Adrenal gland (tissue), 5 donors: Measurements from ENCODE around the gene FLACC1.
"Not testable (repeated sequence)": the region's sequence is repeated elsewhere in the genome, so short reads cannot be mapped to it uniquely, and the experiment has no call there.

Source experiments
- POLR2A ChIP-seq, 2 donors: fragments of 450-650 bp; IDR thresholded peaks; one replicate each; pipeline ENCODE4 v1.6.1; 2017; ENCODE audit warnings: antibody characterized with exemption in 2 of 2, mild to moderate bottlenecking in 2 of 2, moderate library complexity in 1 of 2
- TF ChIP-seq, protein P1 (sequence below), 6 experiments: fragments of 450-650 bp in 4 of 6; fragments of 200-600 bp in 2 of 6; sonication (generic) in 1 of 6; IDR thresholded peaks; 1 replicate in 5 of 6; 2 replicates in 1 of 6; pipeline versions ENCODE4 v1.5.1 to v1.8.0; 2016 to 2021; ENCODE audit warnings: antibody characterized with exemption in 6 of 6, mild to moderate bottlenecking in 2 of 6, moderate library complexity in 1 of 6
- donor health status: DM: no; HTN: no; CAD: no.

DNA sequence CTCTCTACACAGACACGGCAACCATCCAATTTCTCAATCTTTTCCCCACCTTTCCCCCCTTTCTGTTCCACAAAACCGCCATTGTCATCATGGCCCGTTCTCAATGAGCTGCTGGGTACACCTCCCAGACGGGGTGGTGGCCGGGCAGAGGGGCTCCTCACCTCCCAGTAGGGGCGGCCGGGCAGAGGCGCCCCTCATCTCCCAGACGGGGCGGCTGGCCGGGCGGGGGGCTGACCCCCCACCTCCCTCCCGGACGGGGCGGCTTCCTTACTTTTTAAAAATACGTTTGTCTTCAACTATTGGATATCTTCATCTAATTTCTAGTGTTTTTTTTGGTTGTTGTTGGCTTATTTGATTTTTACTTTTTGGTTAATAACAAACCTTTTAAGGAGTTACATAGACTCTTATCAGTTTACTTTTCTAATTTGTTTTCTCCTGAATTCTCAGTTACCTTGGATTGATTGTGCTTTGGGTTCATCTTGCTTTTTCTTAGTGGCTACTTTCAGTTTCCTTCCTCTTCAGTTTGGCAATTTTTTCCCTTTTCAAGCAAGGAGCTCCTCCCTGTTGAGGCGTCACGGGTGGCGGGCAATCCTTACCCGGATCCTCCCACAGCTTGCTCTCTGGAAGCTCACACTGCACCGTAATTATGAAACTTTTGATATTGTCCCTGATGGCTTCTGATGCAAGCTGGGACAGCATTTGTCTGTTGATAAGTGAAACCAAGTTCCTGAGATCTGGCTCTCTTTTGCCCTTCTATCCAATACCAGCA lies 117.8 kb downstream of the FLACC1 start:
- TF ChIP-seq, protein P1, sequence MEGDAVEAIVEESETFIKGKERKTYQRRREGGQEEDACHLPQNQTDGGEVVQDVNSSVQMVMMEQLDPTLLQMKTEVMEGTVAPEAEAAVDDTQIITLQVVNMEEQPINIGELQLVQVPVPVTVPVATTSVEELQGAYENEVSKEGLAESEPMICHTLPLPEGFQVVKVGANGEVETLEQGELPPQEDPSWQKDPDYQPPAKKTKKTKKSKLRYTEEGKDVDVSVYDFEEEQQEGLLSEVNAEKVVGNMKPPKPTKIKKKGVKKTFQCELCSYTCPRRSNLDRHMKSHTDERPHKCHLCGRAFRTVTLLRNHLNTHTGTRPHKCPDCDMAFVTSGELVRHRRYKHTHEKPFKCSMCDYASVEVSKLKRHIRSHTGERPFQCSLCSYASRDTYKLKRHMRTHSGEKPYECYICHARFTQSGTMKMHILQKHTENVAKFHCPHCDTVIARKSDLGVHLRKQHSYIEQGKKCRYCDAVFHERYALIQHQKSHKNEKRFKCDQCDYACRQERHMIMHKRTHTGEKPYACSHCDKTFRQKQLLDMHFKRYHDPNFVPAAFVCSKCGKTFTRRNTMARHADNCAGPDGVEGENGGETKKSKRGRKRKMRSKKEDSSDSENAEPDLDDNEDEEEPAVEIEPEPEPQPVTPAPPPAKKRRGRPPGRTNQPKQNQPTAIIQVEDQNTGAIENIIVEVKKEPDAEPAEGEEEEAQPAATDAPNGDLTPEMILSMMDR (IDR thresholded peaks at IDR 0.05), result not testable (repeated sequence)
- TF ChIP-seq POLR2A (IDR thresholded peaks at IDR 0.05), result not testable (repeated sequence)
